Nephron progenitor cell (in vitro differentiated cells): ENCODE data around the gene SON.

ENCODE experiments used
- DNase-seq: peaks from one replicate; pipeline ENCODE4 v3.0.0; 2021
- H3K27ac Mint-ChIP-seq: 2 replicates; pipeline ENCODE4 v1.8.0; 2021; ENCODE audit warnings: mild to moderate bottlenecking, moderate library complexity, mixed read lengths
- H3K27me3 Mint-ChIP-seq: 2 replicates; pipeline ENCODE4 v1.8.0; 2021; ENCODE audit warnings: mild to moderate bottlenecking, low read depth, mixed read lengths; ENCODE audit not compliant: poor library complexity
- H3K36me3 Mint-ChIP-seq: 2 replicates; pipeline ENCODE4 v1.8.0; 2021; ENCODE audit warnings: low read depth, mixed read lengths
- H3K4me1 Mint-ChIP-seq: 2 replicates; pipeline ENCODE4 v1.8.0; 2021; ENCODE audit warnings: mixed read lengths
- H3K4me3 Mint-ChIP-seq: 2 replicates; pipeline ENCODE4 v1.8.0; 2021; ENCODE audit warnings: mild to moderate bottlenecking, moderate library complexity, mixed read lengths
- H3K9me3 Mint-ChIP-seq: 2 replicates; pipeline ENCODE4 v1.8.0; 2021; ENCODE audit warnings: mild to moderate bottlenecking, moderate library complexity, mixed read lengths
- TF ChIP-seq, protein P1 (sequence below): fragments of 200-600 bp; sonication (generic); IDR thresholded peaks from 2 replicates; pipeline ENCODE4 v1.5.0; 2021; ENCODE audit warnings: antibody characterized with exemption

The SON gene

DNA sequence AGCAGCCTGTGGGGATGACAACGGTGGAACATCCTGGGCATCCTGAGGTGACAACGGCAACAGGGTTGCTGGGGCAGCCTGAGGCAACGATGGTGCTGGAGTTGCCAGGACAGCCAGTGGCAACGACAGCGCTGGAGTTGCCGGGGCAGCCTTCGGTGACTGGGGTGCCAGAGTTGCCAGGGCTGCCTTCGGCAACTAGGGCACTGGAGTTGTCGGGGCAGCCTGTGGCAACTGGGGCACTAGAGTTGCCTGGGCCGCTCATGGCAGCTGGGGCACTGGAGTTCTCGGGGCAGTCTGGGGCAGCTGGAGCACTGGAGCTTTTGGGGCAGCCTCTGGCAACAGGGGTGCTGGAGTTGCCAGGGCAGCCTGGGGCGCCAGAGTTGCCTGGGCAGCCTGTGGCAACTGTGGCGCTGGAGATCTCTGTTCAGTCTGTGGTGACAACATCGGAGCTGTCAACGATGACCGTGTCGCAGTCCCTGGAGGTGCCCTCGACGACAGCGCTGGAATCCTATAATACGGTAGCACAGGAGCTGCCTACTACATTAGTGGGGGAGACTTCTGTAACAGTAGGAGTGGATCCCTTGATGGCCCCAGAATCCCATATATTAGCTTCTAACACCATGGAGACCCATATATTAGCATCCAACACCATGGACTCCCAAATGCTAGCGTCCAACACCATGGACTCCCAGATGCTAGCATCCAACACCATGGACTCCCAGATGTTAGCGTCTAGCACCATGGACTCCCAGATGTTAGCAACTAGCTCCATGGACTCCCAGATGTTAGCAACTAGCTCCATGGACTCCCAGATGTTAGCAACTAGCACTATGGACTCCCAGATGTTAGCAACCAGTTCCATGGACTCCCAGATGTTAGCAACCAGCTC lies 8.2 kb downstream of the SON start:
- Mint-ChIP-seq H3K9me3 (peaks cover 41% of the 10 kb centered on the region), H3K27ac (no peak overlapping the region), H3K27me3 (peaks cover 4% of the 10 kb centered on the region), H3K36me3 (peaks cover 100% of the 10 kb centered on the region), H3K4me1 (peaks cover 8% of the 10 kb centered on the region), H3K4me3 (no peak overlapping the region)
- DNase-seq = no peak
- TF ChIP-seq, protein P1, sequence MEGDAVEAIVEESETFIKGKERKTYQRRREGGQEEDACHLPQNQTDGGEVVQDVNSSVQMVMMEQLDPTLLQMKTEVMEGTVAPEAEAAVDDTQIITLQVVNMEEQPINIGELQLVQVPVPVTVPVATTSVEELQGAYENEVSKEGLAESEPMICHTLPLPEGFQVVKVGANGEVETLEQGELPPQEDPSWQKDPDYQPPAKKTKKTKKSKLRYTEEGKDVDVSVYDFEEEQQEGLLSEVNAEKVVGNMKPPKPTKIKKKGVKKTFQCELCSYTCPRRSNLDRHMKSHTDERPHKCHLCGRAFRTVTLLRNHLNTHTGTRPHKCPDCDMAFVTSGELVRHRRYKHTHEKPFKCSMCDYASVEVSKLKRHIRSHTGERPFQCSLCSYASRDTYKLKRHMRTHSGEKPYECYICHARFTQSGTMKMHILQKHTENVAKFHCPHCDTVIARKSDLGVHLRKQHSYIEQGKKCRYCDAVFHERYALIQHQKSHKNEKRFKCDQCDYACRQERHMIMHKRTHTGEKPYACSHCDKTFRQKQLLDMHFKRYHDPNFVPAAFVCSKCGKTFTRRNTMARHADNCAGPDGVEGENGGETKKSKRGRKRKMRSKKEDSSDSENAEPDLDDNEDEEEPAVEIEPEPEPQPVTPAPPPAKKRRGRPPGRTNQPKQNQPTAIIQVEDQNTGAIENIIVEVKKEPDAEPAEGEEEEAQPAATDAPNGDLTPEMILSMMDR = no peak

DNA sequence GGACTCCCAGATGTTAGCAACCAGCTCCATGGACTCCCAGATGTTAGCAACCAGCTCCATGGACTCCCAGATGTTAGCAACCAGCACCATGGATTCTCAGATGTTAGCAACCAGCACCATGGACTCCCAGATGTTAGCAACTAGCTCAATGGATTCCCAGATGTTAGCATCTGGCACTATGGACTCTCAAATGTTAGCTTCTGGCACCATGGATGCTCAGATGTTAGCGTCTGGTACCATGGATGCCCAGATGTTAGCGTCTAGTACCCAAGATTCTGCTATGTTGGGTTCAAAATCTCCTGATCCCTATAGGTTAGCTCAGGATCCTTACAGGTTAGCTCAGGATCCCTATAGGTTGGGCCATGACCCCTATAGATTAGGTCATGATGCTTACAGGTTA lies 8.8 kb downstream of the SON start:
- no peak for DNase-seq
- peaks cover 38% of the 10 kb centered on the region for H3K9me3 Mint-ChIP-seq
- H3K4me1 Mint-ChIP-seq = peaks cover 7% of the 10 kb centered on the region
- no peak overlapping the region for H3K27ac Mint-ChIP-seq
- no peak overlapping the region for H3K4me3 Mint-ChIP-seq
- H3K36me3 Mint-ChIP-seq = peaks cover 100% of the 10 kb centered on the region
- peaks cover 4% of the 10 kb centered on the region for H3K27me3 Mint-ChIP-seq
- TF ChIP-seq, protein P1 = no peak

DNA sequence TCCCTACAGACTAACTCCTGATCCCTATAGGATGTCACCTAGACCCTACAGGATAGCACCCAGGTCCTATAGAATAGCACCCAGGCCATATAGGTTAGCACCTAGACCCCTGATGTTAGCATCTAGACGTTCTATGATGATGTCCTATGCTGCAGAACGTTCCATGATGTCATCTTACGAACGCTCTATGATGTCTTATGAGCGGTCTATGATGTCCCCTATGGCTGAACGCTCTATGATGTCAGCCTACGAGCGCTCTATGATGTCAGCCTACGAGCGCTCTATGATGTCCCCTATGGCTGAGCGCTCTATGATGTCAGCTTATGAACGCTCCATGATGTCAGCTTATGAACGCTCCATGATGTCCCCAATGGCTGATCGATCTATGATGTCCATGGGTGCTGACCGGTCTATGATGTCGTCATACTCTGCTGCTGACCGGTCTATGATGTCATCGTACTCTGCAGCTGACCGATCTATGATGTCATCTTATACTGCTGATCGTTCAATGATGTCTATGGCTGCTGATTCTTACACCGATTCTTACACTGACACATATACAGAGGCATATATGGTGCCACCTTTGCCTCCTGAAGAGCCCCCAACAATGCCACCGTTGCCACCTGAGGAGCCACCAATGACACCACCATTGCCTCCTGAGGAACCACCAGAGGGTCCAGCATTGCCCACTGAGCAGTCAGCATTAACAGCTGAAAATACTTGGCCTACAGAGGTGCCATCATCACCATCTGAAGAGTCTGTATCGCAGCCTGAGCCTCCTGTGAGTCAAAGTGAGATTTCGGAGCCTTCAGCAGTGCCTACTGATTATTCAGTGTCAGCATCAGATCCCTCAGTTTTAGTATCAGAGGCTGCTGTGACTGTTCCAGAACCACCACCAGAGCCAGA lies 9.5 kb downstream of the SON start:
- H3K27ac Mint-ChIP-seq = no peak overlapping the region
- peaks cover 4% of the 10 kb centered on the region for H3K27me3 Mint-ChIP-seq
- DNase-seq = no peak
- TF ChIP-seq, protein P1 = no peak
- no peak overlapping the region for H3K4me3 Mint-ChIP-seq
- H3K4me1 Mint-ChIP-seq = peaks cover 7% of the 10 kb centered on the region
- peaks cover 100% of the 10 kb centered on the region for H3K36me3 Mint-ChIP-seq
- peaks cover 38% of the 10 kb centered on the region for H3K9me3 Mint-ChIP-seq

GRCh38 chr21:33552999-33553598 lies 10.3 kb downstream of the SON start:
- Mint-ChIP-seq H3K36me3 (peaks cover 100% of the 10 kb centered on the region), H3K9me3 (peaks cover 38% of the 10 kb centered on the region), H3K4me3 (no peak overlapping the region), H3K4me1 (peaks cover 7% of the 10 kb centered on the region), H3K27ac (no peak overlapping the region), H3K27me3 (peaks cover 4% of the 10 kb centered on the region)
- TF ChIP-seq, protein P1 = no peak
- DNase-seq = no peak

DNA sequence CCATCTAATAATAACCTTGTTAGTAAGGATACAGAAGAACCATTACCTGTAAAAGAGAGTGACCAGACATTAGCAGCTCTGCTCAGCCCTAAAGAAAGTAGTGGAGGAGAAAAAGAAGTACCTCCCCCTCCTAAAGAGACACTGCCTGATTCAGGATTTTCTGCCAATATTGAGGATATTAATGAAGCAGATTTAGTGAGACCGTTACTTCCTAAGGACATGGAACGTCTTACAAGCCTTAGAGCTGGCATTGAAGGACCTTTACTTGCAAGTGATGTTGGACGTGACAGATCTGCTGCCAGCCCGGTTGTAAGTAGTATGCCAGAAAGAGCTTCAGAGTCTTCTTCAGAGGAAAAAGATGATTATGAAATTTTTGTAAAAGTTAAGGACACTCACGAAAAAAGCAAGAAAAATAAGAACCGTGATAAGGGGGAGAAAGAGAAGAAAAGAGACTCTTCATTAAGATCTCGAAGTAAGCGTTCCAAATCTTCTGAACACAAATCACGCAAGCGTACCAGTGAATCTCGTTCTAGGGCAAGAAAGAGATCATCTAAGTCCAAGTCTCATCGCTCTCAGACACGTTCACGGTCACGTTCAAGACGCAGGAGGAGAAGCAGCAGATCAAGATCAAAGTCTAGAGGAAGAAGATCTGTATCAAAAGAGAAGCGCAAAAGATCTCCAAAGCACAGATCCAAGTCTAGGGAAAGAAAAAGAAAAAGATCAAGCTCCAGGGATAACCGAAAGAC lies 11.6 kb downstream of the SON start:
- no peak overlapping the region for H3K4me3 Mint-ChIP-seq
- H3K27me3 Mint-ChIP-seq = peaks cover 4% of the 10 kb centered on the region
- H3K27ac Mint-ChIP-seq = peak overlapping the region; percentile 93
- peaks cover 7% of the 10 kb centered on the region for H3K4me1 Mint-ChIP-seq
- H3K9me3 Mint-ChIP-seq = peaks cover 31% of the 10 kb centered on the region
- H3K36me3 Mint-ChIP-seq = peaks cover 100% of the 10 kb centered on the region
- DNase-seq = no peak
- TF ChIP-seq, protein P1 = no peak
